ENCODE data around the gene KCNK10.

KCNK10 gene

DNA sequence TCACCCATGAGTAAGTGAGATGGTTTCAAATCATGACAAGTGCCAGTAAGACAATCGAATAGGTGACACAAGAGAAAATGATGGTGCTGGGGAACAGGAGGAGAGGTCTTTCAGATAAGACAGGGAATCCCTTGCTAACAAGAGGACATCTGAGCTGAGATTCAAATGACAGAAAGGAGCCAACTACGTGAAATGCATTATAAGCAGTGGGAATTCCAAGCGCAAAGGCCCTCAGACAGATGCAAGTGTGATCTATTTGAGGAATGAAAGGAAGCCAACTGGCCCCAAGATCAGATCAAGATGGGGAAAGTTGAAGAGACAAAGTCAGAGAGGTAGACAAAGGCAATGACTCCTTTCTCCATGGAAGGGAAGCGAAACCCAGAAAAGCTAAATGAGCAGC, 4.7 kb downstream of the KCNK10 start:
- no peak for DNase-seq

GRCh38 chr14:88316521-88316920, 6.5 kb downstream of the KCNK10 start:
- DNase-seq, result no peak

GRCh38 chr14:88312257-88312656, 10.8 kb downstream of the KCNK10 start:
- no peak for DNase-seq

DNA sequence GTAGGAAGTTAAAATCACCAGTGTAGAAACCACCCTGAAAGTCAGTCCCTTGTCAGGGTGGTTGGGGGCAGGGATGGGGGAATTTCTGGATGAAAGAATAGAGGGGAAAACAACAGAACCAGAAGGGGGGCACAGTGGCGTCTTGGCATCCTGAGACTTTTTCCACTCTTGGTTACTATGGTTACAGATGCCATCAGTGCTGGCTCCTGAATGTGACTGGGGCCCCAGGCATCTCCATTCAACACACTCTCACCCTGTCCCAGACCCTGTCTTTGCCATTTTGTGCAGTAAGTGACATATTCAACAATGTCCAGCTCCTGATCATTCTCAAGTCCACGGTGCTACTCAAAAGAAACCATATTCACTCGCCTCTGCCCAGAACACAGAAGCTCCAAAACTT, 11.3 kb downstream of the KCNK10 start:
- no peak for DNase-seq

DNA sequence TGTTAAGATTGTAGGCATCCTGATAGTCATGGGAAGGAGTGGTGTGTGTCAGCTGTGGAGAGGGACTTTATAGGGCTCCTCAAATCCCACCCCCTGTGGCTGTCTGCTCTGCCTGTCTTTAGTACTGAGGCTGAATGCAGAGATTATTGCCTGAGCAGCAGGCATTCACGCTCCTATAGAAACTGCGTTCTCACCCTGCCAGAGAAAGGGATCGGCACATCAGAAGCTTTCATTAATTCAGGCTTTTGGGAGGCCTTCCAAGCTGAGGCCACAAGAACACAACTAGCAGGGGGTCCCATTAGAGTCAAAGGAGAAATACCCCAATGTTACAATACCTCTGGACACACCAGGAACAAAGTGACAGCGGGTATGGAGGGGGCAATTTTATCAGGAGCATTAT, 12.6 kb downstream of the KCNK10 start:
- DNase-seq, result no peak

GRCh38 chr14:88310021-88310420, 13.0 kb downstream of the KCNK10 start:
- DNase-seq, result no peak

DNA sequence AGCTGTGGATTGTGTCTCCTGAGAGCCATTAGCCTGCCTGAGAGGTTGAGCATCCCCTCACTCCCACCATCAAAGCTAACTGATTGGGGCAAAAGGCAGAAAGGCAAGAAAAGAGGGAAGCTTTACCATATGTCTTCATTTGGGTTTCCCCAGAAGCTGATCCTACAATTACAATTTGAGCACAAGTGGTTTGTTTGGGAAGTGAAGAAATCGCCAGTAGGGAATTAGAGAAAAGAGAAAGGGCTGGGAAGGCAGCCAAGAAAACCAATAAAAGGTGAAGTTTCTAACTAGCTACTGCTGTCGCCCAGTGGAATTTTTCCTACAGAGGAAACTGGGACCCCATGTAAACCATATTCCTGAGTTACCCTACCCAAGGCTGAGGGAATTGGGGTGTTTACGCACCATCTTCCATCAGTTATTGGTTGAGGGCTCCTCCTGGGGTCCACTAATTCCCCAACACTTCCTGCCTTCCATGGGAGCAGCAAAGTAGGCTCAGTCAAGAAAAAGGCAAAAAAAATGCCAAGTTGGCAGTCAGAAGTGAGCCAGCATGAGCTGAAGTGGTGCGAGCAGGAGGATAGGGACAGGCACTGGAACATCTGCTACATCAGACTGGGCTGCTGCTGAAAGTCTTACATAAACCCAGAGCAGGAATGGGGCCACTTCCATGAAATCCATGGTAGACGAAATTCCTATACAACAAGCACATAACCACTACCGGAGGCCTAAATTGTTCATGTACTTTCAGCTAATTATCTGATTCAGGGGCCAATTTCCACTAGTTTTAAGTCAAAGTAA, 17.3 kb downstream of the KCNK10 start:
- no peak for DNase-seq

DNA sequence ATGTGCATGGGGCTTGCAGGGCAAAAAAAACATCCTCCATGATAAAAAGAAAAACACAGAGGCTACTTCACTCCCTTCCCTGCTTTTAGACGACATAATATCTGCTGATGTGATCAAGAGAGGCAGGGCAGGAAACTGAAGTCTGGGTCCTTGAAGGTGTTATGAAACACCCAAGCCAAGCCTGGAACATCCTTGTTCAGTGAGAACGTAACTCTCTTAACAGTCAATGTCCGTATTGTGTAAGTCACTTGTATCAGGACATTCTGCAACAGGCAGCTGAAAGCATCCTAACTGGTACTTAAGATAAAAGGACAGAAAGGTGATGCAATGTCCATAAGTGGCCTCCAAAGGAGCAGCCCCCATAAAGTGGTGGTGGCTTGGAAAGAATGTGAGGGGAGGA, 20.0 kb downstream of the KCNK10 start:
- no peak for DNase-seq

DNA sequence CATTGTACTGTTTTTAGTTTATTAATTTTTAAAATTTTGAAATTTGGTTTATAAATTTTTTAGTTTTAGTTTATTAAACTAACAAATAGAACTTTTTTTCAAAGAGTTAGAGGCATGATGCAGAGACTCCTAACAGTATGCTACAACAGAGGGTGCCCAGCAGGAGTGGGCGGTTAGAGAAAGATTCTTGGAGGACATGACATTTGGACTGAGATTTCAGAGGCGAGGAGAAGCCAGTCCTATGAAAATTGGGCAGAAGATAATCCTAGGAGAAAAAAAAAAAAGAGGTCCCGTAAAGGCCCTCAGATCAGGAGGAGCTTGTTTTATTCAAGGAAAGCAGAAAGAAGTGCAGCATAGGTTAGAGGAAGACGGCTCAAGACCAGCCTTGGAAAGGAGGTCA, 21.7 kb downstream of the KCNK10 start:
- no peak for DNase-seq

- DNase-seq, result no peak
These were observed 22.3 kb downstream of the KCNK10 start for GRCh38 chr14:88300817-88301216.

GRCh38 chr14:88299865-88300530, 23.1 kb downstream of the KCNK10 start:
- no peak for DNase-seq

DNA sequence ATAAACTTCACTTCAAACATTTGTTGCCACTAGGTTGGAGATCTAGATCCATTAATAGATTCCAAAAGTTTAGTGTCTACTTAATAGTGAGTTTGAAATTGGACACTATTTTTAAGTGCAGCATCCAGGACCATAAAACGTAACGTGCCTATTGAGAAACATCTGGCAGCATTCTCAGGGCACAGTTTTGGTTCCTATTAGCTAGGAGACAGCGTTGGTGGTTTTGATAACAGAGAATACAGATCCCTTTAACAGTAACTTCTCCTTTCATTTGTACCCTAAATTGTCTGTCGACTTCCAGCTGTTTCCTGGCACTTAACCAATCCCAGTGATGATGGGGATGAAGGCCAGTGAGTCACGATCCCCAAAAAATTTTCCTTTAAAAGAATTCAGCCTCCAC, 25.8 kb downstream of the KCNK10 start:
- DNase-seq, result no peak

GRCh38 chr14:88296351-88296750, 26.7 kb downstream of the KCNK10 start:
- no peak for DNase-seq

GRCh38 chr14:88289996-88290395, 33.1 kb downstream of the KCNK10 start:
- DNase-seq, result no peak

- DNase-seq, result no peak
These were observed 33.8 kb downstream of the KCNK10 start for GRCh38 chr14:88289234-88289633.

DNA sequence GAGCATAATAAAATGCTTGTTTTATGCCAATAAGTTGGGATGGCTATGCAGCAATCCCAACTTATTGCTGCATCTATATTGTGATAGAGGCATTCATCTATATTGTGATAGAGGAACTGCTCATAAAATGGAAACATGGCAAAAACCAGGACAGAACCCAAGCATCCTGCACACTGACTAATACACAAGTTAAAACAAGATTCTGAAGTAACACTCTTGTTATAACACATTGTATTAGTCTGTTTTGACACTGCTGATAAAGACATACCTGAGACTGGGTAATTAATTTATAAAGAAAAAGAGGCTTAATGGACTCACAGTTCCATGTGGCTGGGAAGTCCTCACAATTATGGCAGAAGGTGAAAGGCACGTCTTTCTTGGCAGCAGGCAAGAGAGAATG, 36.8 kb downstream of the KCNK10 start:
- DNase-seq, result no peak

- no peak for DNase-seq
These were observed 41.6 kb downstream of the KCNK10 start for GRCh38 chr14:88281447-88281846.

DNA sequence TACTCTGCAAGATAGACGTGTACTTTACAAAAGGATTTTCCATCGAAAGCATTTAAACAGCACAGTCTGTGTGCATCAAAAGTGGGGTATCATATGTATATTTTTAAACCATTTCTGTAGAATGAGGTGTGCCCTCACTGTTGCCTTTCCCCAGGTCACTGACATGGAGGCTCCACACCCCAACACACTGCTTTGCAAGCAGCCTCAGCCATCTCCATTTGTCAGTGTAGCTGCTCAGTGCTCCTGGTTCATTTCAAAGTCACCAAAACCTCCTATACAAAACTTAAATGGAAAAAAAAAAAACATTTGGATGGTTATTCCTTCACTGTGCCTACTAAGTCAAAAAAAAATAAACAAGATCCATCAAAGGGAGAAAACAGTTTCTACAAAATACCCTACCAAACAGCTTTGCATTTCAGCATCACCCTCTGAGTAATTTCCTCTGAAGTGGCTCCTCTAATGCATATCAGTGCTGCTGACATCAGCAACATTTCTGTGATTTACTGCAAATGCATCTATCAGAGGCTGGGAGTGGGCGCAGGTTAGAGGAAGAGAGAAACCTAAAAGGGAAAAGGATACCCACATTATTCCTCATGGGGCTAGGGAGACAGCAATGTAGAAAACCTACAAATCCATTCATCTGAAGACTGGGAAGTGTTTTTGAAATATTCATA, 46.0 kb downstream of the KCNK10 start:
- DNase-seq, result no peak

- no peak for DNase-seq
These were observed 50.4 kb downstream of the KCNK10 start for GRCh38 chr14:88272390-88273269.

- DNase-seq, result no peak
These were observed 51.9 kb downstream of the KCNK10 start for GRCh38 chr14:88271205-88271604.

DNA sequence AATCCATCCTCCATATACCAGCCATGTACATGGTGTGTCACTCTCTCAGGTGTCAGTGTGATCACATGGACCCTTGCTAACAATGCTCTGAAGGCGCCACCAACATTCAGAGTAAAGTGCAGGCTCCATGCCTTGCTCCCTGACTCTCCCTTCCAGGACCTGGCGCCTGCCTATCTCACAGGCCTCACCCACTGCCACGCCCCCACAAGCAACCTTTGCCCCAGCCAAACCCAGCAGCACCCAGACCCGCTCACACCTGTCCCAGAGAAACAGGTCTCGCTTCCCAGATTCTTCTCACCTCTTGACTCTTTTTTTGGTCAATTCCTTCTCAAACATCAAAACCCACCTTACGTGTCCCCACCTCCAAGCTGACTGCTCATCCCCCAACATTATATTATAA, 52.3 kb downstream of the KCNK10 start:
- DNase-seq, result no peak

GRCh38 chr14:88269806-88270420, 53.2 kb downstream of the KCNK10 start:
- no peak for DNase-seq

- DNase-seq, result no peak
These were observed 56.6 kb downstream of the KCNK10 start for GRCh38 chr14:88266474-88266873.
